ENCODE results near the gene SDK1.

SDK1 gene

DNA sequence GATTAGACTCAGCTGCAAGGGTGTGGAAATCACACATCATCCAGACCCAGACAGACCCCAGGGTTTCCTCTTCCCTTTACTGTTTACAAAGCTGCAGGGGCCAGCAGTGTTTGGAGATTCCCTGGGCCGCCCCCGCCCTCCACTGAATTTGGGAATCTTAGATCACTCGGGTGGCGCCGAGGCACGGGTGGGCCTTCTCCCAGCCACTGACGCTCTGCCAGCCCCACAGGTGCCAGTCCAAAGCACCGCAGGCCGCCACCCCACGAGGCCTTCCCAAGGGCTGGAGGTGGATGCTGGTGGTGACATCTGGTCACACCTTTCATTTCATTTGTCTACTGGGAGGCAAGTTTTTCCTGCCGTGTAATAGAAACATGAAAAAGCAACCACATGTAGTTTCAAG, 941.7 kb downstream of the SDK1 start:
- DNase-seq (ENCODE audit: extremely low read depth, low read depth) = no peak
- H3K4me3 ChIP-seq (replicated peaks; ENCODE audit: low read depth, low read length) = no peak overlapping the region
- TF ChIP-seq, protein P1, sequence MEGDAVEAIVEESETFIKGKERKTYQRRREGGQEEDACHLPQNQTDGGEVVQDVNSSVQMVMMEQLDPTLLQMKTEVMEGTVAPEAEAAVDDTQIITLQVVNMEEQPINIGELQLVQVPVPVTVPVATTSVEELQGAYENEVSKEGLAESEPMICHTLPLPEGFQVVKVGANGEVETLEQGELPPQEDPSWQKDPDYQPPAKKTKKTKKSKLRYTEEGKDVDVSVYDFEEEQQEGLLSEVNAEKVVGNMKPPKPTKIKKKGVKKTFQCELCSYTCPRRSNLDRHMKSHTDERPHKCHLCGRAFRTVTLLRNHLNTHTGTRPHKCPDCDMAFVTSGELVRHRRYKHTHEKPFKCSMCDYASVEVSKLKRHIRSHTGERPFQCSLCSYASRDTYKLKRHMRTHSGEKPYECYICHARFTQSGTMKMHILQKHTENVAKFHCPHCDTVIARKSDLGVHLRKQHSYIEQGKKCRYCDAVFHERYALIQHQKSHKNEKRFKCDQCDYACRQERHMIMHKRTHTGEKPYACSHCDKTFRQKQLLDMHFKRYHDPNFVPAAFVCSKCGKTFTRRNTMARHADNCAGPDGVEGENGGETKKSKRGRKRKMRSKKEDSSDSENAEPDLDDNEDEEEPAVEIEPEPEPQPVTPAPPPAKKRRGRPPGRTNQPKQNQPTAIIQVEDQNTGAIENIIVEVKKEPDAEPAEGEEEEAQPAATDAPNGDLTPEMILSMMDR (IDR thresholded peaks at IDR 0.05; ENCODE audit: low read depth, low read length, missing control alignments) = no peak

DNA sequence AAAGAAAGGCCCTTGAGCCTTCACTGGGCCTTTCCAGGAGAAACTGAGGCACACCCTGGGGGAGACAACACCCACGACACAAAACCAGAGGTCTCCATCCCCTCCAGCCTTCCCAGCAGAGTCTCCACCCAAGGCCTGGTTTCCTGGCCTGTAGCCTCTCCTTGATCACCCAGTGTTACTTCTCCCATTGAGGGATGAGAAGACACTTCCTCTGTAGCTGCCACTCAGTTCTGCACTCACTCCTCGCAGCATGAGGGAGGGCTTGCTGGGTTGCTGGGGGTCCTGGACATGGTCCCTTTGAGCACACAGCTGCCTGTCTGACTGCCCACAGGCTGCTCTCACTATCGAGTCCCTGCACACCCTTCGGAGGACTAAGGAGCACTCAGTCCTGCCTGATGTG, 943.0 kb downstream of the SDK1 start:
- no peak overlapping the region for H3K4me3 ChIP-seq (replicated peaks; ENCODE audit: low read depth, low read length)
- no peak for DNase-seq (ENCODE audit: extremely low read depth, low read depth)
- TF ChIP-seq, protein P1 (IDR thresholded peaks at IDR 0.05; ENCODE audit: low read depth, low read length, missing control alignments) = no peak

DNA sequence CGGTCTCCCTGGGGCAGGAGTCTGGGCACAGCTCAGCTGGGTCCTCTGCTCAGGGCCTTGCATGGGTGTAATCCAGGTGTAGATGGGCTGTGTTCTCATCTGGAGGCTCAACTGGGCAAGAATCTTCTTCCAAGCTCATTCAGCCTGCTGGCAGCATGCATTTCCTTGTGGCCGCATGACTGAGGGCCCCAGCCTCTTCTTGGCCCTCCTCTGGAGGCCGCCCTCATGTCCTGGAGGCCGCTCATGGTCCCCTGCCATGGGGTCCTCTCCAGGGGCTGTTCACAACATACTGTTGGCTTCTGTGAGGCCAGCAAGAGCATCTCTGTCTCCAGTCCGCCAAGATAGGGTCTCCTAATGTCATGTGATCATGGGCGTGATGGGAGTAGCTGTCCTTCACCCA, 943.6 kb downstream of the SDK1 start:
- H3K4me3 ChIP-seq (replicated peaks; ENCODE audit: low read depth, low read length) = no peak overlapping the region
- TF ChIP-seq, protein P1 (IDR thresholded peaks at IDR 0.05; ENCODE audit: low read depth, low read length, missing control alignments) = no peak
- no peak for DNase-seq (ENCODE audit: extremely low read depth, low read depth)

DNA sequence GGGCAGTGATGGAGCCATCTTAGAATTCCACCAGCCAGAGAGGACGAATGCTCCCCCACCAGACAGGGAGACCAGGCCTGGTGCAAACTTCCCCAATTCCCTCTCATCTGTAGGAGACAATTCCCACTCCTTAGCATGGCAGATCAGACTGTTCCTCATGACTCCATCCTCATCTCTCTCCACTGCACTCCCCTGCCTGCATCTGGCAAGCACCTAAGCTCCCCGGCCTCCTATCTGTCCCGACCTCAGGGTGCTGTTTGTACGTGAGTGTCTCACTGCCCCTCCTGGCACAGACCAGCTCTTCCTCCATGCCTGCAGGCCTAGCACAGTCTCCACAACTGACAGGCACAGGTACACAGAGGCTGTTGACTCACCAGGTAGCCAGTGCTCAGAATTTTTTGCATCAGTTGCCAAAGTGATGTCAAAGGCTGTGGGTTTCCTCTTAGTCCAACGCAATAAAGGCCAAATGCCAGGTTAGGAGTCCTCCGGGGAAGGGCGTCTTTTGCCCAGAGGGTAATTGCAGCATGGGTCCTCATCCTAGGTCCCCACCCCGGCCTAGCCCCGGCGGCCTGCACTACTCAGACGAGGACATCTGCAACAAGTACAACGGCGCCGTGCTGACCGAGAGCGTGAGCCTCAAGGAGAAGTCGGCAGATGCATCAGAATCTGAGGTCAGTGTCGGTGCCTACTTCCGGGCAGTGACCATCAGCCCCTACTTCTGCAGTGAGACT, 944.2 kb downstream of the SDK1 start:
- TF ChIP-seq, protein P1 (IDR thresholded peaks at IDR 0.05; ENCODE audit: low read depth, low read length, missing control alignments) = no peak
- no peak overlapping the region for H3K4me3 ChIP-seq (replicated peaks; ENCODE audit: low read depth, low read length)
- no peak for DNase-seq (ENCODE audit: extremely low read depth, low read depth)

DNA sequence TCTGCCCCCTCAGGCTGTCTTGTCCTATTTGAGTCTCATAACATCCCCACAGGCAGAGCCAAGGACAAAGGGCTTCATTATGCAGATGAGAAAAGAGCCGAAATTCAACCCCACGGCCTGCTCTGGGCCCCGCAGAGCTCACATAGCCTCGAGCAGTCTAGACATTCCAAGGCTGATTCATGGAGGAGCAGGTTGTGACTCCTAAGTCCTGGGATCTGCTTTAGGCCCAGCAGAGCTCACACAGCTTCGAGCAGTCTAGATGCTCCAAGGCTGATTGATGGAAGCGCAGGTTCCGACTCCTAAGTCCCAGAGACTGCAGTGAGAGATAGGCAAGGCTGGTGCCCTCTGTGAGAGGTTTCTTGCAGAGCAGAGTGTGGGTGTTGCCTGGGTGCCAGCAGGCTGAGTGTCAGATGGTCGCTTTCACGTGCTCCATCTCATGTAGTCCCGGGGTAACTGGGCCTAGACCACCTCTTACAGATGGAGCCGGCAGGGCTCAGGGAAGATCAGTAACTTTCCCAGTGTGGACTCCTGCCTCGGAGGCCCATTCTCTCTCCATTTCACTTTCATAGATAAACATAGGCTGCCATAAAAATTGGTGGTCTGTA, 944.9 kb downstream of the SDK1 start:
- TF ChIP-seq, protein P1 (IDR thresholded peaks at IDR 0.05; ENCODE audit: low read depth, low read length, missing control alignments) = no peak
- no peak overlapping the region for H3K4me3 ChIP-seq (replicated peaks; ENCODE audit: low read depth, low read length)
- no peak for DNase-seq (ENCODE audit: extremely low read depth, low read depth)

DNA sequence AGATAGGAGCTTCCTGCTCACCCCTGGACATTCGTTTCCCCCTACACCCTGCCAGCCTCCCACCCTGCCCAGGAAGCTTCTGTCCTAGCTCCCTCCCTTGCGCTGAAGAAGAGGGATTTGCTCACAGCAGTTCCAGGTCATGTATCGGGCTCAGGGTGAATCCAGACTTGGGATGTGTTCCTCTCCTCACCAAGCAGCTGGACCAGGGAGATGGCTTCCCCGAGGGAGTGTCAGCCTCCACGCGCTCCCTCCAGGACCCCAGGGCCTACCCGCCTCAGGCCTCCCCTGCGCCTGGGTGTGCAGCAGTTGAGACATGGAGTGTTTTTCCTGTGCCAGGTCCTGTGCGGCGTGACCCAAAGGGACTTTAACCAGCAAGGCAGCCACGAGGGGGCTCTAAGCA, 945.5 kb downstream of the SDK1 start:
- TF ChIP-seq, protein P1 (IDR thresholded peaks at IDR 0.05; ENCODE audit: low read depth, low read length, missing control alignments) = no peak
- DNase-seq (ENCODE audit: extremely low read depth, low read depth) = no peak

More for the DNA sequence above, 945.5 kb downstream of the SDK1 start:
- H3K4me3 ChIP-seq (replicated peaks; ENCODE audit: low read depth, low read length) = no peak overlapping the region
